ENCODE results near the gene NHP2. TPM values are rescaled to one million over a fixed set of nuclear protein-coding genes. Genes with fewer than 3 reads are reported as not detected.

Gene NHP2
- total RNA-seq (2011; cell fraction: chromatin; rRNA removed; ENCODE audit: low replicate concordance): 43.3 and 92.9 TPM in 2 replicates
- total RNA-seq (2011; cell fraction: nucleolus; rRNA removed): 96.6 and 97.4 TPM in 2 replicates
- total RNA-seq (2011; cell fraction: nucleoplasm; rRNA removed): 76.8 and 91.9 TPM in 2 replicates
- total RNA-seq (2014; rRNA removed): 559 and 622 TPM in 2 replicates
- total RNA-seq (2014; rRNA removed; fragmentation: Illumina TruSeq; extraction: Trizol): 128 and 144 TPM in 2 replicates
- 255 and 258 TPM in 2 replicates for total RNA-seq (2015; rRNA removed; fragmentation: Illumina TruSeq; extraction: Trizol)
- total RNA-seq (2021): 304 and 309 TPM in 2 replicates
- 140 and 146 TPM in 2 replicates for polyA plus RNA-seq (2011; rRNA removed)
- 191 and 212 TPM in 2 replicates for polyA plus RNA-seq (2011; cell fraction: cytosol; rRNA removed)
- 106 and 110 TPM in 2 replicates for polyA plus RNA-seq (2011; cell fraction: nucleus; rRNA removed)
- 178 and 294 TPM in 2 replicates for polyA plus RNA-seq (2012)
- polyA plus RNA-seq (2014; fragmentation: Illumina TruSeq; extraction: Trizol): 143 and 312 TPM in 2 replicates
- polyA plus RNA-seq (2014; fragmentation: Nextera tagmentation; extraction: Ambion mirVana): 100 to 1,000 TPM in 1 of 2 experiments, 10 to 100 TPM in 1; 52.8 to 124 TPM
- 302 and 369 TPM in 2 replicates for polyA plus RNA-seq (2014; rRNA removed)
- 66.3 and 75.7 TPM in 2 replicates for polyA minus RNA-seq (2011; rRNA and poly(A)+ RNA removed)
- polyA minus RNA-seq (2011; cell fraction: cytosol; rRNA and poly(A)+ RNA removed): 79.6 and 136 TPM in 2 replicates
- 44.0 and 63.9 TPM in 2 replicates for polyA minus RNA-seq (2011; cell fraction: nucleus; rRNA and poly(A)+ RNA removed)
- percentile 94 among the genes with signal in this experiment for Bru-seq, nascent RNA
- percentile 84 among the genes with signal in this experiment for BruChase-seq, experiment 1, labeled RNA remaining after a 2-hour chase
- BruChase-seq, experiment 2, labeled RNA remaining after a 6-hour chase: percentile 84 among the genes with signal in this experiment
- long read RNA-seq, experiment 1, transcript NHP2-201 (4 exons, 865 nt): major isoform, 532 of 597 reads
- long read RNA-seq, experiment 1, transcript NHP2-204 (2 exons, 566 nt): minor isoform, 23 of 597 reads
- long read RNA-seq, experiment 1, transcript NHP2-202 (3 exons, 599 nt): minor isoform, 11 of 597 reads
- long read RNA-seq, experiment 1, partial matches to known transcripts: 14 of 597 reads
- long read RNA-seq, experiment 1, other reads (novel, unspliced or antisense): 16 of 597 reads
- long read RNA-seq, experiment 2, transcript NHP2-202 (3 exons, 599 nt): minor isoform, 9 of 413 reads
- long read RNA-seq, experiment 2, transcript NHP2-201 (4 exons, 865 nt): major isoform, 381 of 413 reads
- long read RNA-seq, experiment 2, partial matches to known transcripts: 14 of 413 reads
- long read RNA-seq, experiment 2, other reads (novel, unspliced or antisense): 7 of 413 reads
- long read RNA-seq, experiment 3, transcript NHP2-202 (3 exons, 599 nt): minor isoform, 7 of 489 reads
- long read RNA-seq, experiment 3, transcript NHP2-201 (4 exons, 865 nt): major isoform, 469 of 489 reads
- long read RNA-seq, experiment 3, partial matches to known transcripts: 7 of 489 reads
- long read RNA-seq, experiment 3, other reads (novel, unspliced or antisense): 2 of 489 reads

DNA sequence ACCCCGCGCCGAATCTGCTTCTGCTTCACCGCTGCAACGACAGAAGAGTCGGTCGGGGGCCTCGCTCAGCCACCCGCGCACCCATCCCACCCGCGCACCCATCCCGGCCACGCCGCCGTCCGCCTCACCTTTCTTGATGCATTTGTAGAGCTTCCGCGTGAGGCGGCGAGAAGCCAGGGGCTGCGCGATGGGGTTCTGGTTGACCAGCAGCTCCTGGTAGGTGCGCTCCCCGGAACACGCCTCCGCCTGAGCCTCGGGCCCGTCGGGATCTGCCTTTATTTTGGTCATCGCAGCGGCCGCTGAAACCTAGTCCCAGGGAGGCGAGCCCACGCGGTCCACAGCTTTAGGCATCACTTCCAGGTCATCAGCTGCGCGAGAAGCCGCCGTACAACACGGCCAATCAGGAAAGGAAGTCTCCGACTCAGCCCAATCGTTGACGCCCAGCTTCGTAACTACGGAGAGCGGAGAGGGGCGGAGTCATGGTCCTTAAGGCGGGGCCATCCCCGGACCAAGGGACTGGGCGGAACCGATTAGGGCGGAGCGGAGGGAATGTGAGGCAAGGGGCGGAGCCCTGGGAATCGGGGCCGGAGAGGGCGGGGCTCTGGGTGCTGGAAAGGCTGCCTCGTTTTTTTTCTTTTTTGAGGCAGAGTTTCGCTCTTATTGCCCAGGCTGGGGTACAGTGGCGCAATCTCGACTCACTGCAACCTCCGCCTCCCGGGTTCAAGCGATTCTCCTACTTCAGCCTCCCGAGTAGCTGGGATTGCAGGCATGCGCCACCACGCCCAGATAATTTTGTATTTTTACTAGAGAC, at the start of gene NHP2:
NHP2 (minus strand) TSS at position 356 of the 811 bp plus-strand sequence; CDS start at position 288, 68 bp downstream.
- WGBS (ENCODE audit: insufficient coverage, low coverage, missing lambda C conversion rate): 2% methylated on average over 57 of the region's 68 CpGs
- DNase-seq (ENCODE audit: extremely low read depth in 1 of 4, low spot score in 3 of 4) (peak; percentile 97 to 98 (median 98)), ATAC-seq (peak; percentile 98), FAIRE-seq (peak; percentile 99)
- in situ Hi-C loops (cut with MboI): loop anchor here (5.0 kb wide), 1 partner anchor 76 kb away; no protein-coding TSS in a partner anchor
- Histone ChIP-seq H3K27ac (ENCODE audit: extremely low read depth, low read depth, low read length) (peak within 1 kb of the TSS; percentile 46), H3K79me2 (ENCODE audit: control insufficient read depth, insufficient read depth, low read length) (peaks cover 24% of the 10 kb centered on the region), H3K27me3 (ENCODE audit: control insufficient read depth in 2 of 2, insufficient read depth in 2 of 2, low read length in 2 of 2) (no peaks in the 10 kb centered on the region), H2AFZ (ENCODE audit: low read depth, low read length) (peak within 1 kb of the TSS; percentile 84), H3K4me2 (ENCODE audit: insufficient read depth, low read length) (peak within 1 kb of the TSS; percentile 77), H3K9ac (ENCODE audit: insufficient read depth in 1 of 2, low read depth in 2 of 2, low read length in 2 of 2) (peak within 1 kb of the TSS; percentile 70 to 94), H3K36me3 (ENCODE audit: control insufficient read depth, insufficient read depth, low read length) (peaks cover 40% of the 10 kb centered on the region), H3K9me1 (ENCODE audit: control insufficient read depth, insufficient read depth, low read length) (no peaks in the 10 kb centered on the region), H3K9me3 (replicated peaks; ENCODE audit: control insufficient read depth, insufficient read depth, low read depth, low read length) (no peaks in the 10 kb centered on the region), H4K20me1 (replicated peaks; ENCODE audit: control insufficient read depth, insufficient read depth, low read length) (peaks cover 14% of the 10 kb centered on the region; the same call in 1 of the 2 replicates), H3K4me3 (peak within 1 kb of the TSS; percentile 62), H3K4me1 (replicated peaks in 1 of 2; ENCODE audit: control insufficient read depth in 2 of 2, insufficient read depth in 2 of 2, low read length in 2 of 2) (peaks cover 9 to 26% of the 10 kb centered on the region in 2 experiments; a peak in 4 of 5 replicates)
- no TSS peak for BruUV-seq (replicated peaks)
- CTCF ChIA-PET (ENCODE audit: low intra/inter-chr PET ratio): no interaction called here
- intact Hi-C loops (cut with micrococcal nuclease): loop anchor here (5.0 kb wide), 1 partner anchor 41 kb away; the partner anchor contains the start of gene N4BP3
- POLR2A ChIA-PET: interaction anchor here (0.6 to 3.0 kb wide), 13 partner anchors 8 to 405 kb away, joined by 3 to 16 read pairs (median 4); no protein-coding TSS in a partner anchor
- TF ChIP-seq POU5F1 (IDR thresholded peaks at IDR 0.05; ENCODE audit: borderline replicate concordance, low read depth, low read length, partially characterized antibody) (peak; percentile 65), NR1H2 (CRISPR knock-in tag; IDR thresholded peaks at IDR 0.05) (peak; percentile 54; the same call in 1 of the 2 replicates), FOXA3 (CRISPR knock-in tag; conservative IDR thresholded peaks at IDR 0.05 in 1 of 2, IDR thresholded peaks at IDR 0.05 in 1 of 2) (no peak), TAF1 (IDR thresholded peaks at IDR 0.05; ENCODE audit: control insufficient read depth, extremely low read depth, insufficient read depth, low read length, severe bottlenecking) (peak; percentile 21), RBFOX2 (IDR thresholded peaks at IDR 0.05; ENCODE audit: low read depth, low read length) (peak; percentile 85), RBM22 (IDR thresholded peaks at IDR 0.05; ENCODE audit: low read depth, low read length, poor library complexity, severe bottlenecking) (peak; percentile 58), KAT7 (CRISPR knock-in tag; IDR thresholded peaks at IDR 0.05; ENCODE audit: borderline replicate concordance) (peak; percentile 87; the same call in 1 of the 2 replicates)
- TF ChIP-seq, protein P1, sequence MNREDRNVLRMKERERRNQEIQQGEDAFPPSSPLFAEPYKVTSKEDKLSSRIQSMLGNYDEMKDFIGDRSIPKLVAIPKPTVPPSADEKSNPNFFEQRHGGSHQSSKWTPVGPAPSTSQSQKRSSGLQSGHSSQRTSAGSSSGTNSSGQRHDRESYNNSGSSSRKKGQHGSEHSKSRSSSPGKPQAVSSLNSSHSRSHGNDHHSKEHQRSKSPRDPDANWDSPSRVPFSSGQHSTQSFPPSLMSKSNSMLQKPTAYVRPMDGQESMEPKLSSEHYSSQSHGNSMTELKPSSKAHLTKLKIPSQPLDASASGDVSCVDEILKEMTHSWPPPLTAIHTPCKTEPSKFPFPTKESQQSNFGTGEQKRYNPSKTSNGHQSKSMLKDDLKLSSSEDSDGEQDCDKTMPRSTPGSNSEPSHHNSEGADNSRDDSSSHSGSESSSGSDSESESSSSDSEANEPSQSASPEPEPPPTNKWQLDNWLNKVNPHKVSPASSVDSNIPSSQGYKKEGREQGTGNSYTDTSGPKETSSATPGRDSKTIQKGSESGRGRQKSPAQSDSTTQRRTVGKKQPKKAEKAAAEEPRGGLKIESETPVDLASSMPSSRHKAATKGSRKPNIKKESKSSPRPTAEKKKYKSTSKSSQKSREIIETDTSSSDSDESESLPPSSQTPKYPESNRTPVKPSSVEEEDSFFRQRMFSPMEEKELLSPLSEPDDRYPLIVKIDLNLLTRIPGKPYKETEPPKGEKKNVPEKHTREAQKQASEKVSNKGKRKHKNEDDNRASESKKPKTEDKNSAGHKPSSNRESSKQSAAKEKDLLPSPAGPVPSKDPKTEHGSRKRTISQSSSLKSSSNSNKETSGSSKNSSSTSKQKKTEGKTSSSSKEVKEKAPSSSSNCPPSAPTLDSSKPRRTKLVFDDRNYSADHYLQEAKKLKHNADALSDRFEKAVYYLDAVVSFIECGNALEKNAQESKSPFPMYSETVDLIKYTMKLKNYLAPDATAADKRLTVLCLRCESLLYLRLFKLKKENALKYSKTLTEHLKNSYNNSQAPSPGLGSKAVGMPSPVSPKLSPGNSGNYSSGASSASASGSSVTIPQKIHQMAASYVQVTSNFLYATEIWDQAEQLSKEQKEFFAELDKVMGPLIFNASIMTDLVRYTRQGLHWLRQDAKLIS (CRISPR knock-in tag; IDR thresholded peaks at IDR 0.05): peak; percentile 63; the same call in 1 of the 2 replicates

All from K562 (cell line).